SK-N-SH (cell line): ENCODE results near the gene HEBP1. TPM values are rescaled to one million over a fixed set of nuclear protein-coding genes. Genes with fewer than 3 reads are reported as not detected.

Experiments
- CTCF ChIA-PET: fragments of 300-600, 350-600 bp; formaldehyde crosslinking; extraction: SDS; loops from one replicate; lab custom pipeline; 2021; lab: Yijun Ruan, JAX
- POLR2A ChIA-PET: fragments of 350-600 bp; sonication (Branson Sonifier 250); formaldehyde crosslinking; extraction: SDS; loops from one replicate; lab custom pipeline; 2020; ENCODE audit warnings: antibody characterized with exemption, inconsistent platforms; lab: Yijun Ruan, JAX
- DNase-seq: peaks from one replicate; pipeline ENCODE4 v3.0.0; 2012
- H2AFZ ChIP-seq: fragments of 200-600 bp; sonication (generic); 2 replicates; pipeline ENCODE4 v1.8.1; 2016; ENCODE audit warnings: antibody characterized with exemption, mild to moderate bottlenecking, low read depth
- H3F3A ChIP-seq: fragments of 200-600 bp; sonication (generic); replicated peaks from 2 replicates; pipeline ENCODE3; 2016; ENCODE audit warnings: antibody characterized with exemption, mild to moderate bottlenecking; ENCODE audit not compliant: insufficient read depth
- H3K27ac ChIP-seq, 2 experiments: fragments of 200-500 bp in 1 of 2; fragments of 200-600 bp in 1 of 2; sonication (Bioruptor generic) in 1 of 2; sonication (generic), shearing (Covaris generic) in 1 of 2; 2 replicates each; pipeline versions ENCODE4 v1.5.1 to v1.6.1; 2014 to 2016; ENCODE audit warnings: low read depth in 2 of 2, inconsistent platforms in 1 of 2, low read length in 1 of 2, mild to moderate bottlenecking in 1 of 2, mixed read lengths in 1 of 2
- H3K27me3 ChIP-seq: fragments of 200-600 bp; sonication (generic), shearing (Covaris generic); 2 replicates; pipeline ENCODE4 v1.6.1; 2016; ENCODE audit warnings: mixed run types; ENCODE audit not compliant: insufficient read depth
- H3K36me3 ChIP-seq, 2 experiments: fragments of 200-500 bp in 1 of 2; fragments of 200-600 bp in 1 of 2; sonication (Bioruptor generic) in 1 of 2; sonication (generic) in 1 of 2; replicated peaks in 1 of 2; 2 replicates each; pipeline versions ENCODE3 to v1.5.1; 2014 to 2016; ENCODE audit warnings: low read length in 1 of 2, mild to moderate bottlenecking in 1 of 2; ENCODE audit not compliant: insufficient read depth in 2 of 2, control insufficient read depth in 1 of 2
- H3K4me1 ChIP-seq, 2 experiments: fragments of 200-500 bp in 1 of 2; fragments of 200-600 bp in 1 of 2; sonication (Bioruptor generic) in 1 of 2; sonication (generic), shearing (Covaris generic) in 1 of 2; 2 replicates each; pipeline versions ENCODE4 v1.5.1 to v1.6.1; 2014 to 2016; ENCODE audit warnings: low read depth in 1 of 2, low read length in 1 of 2, mixed run types in 1 of 2; ENCODE audit not compliant: insufficient read depth in 2 of 2, control insufficient read depth in 1 of 2
- H3K4me2 ChIP-seq: fragments of 200-600 bp; sonication (generic), shearing (Covaris generic); 2 replicates; pipeline ENCODE4 v1.6.1; 2017; ENCODE audit warnings: mixed run types
- H3K4me3 ChIP-seq, 2 experiments: fragments of 200-500 bp in 1 of 2; fragments of 200-600 bp in 1 of 2; sonication (Bioruptor generic) in 1 of 2; sonication (generic), shearing (Covaris generic) in 1 of 2; 2 replicates each; pipeline versions ENCODE4 v1.5.1 to v1.8.1; 2014 to 2016; ENCODE audit warnings: low read depth in 2 of 2, inconsistent platforms in 1 of 2, low read length in 1 of 2, mild to moderate bottlenecking in 1 of 2, mixed read lengths in 1 of 2, moderate library complexity in 1 of 2
- H3K79me2 ChIP-seq: fragments of 200-600 bp; sonication (generic); 2 replicates; pipeline ENCODE4 v1.8.1; 2017; ENCODE audit warnings: mild to moderate bottlenecking; ENCODE audit not compliant: insufficient read depth
- H3K9ac ChIP-seq: fragments of 200-600 bp; sonication (generic); 2 replicates; pipeline ENCODE4 v1.6.1; 2017; ENCODE audit warnings: mixed run types
- H3K9me2 ChIP-seq: fragments of 200-600 bp; sonication (generic); 2 replicates; pipeline ENCODE4 v1.6.1; 2017; ENCODE audit warnings: mixed run types
- H3K9me3 ChIP-seq: fragments of 200-600 bp; sonication (generic); 2 replicates; pipeline ENCODE4 v1.6.1; 2017; ENCODE audit warnings: mixed run types, mild to moderate bottlenecking, moderate library complexity
- H4K20me1 ChIP-seq: fragments of 200-600 bp; sonication (generic); 2 replicates; pipeline ENCODE4 v1.6.1; 2017; ENCODE audit warnings: mild to moderate bottlenecking, mixed run types; ENCODE audit not compliant: insufficient read depth
- ELF1 ChIP-seq: IDR thresholded peaks from 2 replicates; pipeline ENCODE4 v1.4.0; 2012
- EZH2phosphoT487 ChIP-seq: fragments of 200-600 bp; sonication (generic); IDR thresholded peaks from 2 replicates; pipeline ENCODE4 v1.6.1; 2017; ENCODE audit warnings: low read depth, mixed run types, mild to moderate bottlenecking, antibody characterized with exemption, moderate library complexity, borderline replicate concordance
- FOSL2 ChIP-seq: IDR thresholded peaks from 2 replicates; pipeline ENCODE4 v1.4.0; 2012; ENCODE audit warnings: low read depth, mild to moderate bottlenecking, moderate library complexity, borderline replicate concordance
- FOXJ3 ChIP-seq: sonication (generic); formaldehyde crosslinking; IDR thresholded peaks from 2 replicates; pipeline ENCODE4 v1.5.1; 2020; ENCODE audit warnings: mild to moderate bottlenecking, missing genetic modification reagents
- GABPA ChIP-seq: IDR thresholded peaks from 2 replicates; pipeline ENCODE4 v1.4.0; 2012; ENCODE audit warnings: low read depth, mild to moderate bottlenecking
- GATA2 ChIP-seq: sonication (generic); formaldehyde crosslinking; IDR thresholded peaks from 2 replicates; pipeline ENCODE4 v1.5.0; 2020; ENCODE audit warnings: mild to moderate bottlenecking, missing genetic modification reagents
- MEF2A ChIP-seq: IDR thresholded peaks from 2 replicates; pipeline ENCODE4 v1.4.0; 2012; ENCODE audit warnings: low read depth, borderline replicate concordance
- MXI1 ChIP-seq: IDR thresholded peaks from 2 replicates; pipeline ENCODE4 v1.6.1; 2012; ENCODE audit warnings: mild to moderate bottlenecking, low read depth, low read length, improper control_type of control experiment
- NFIC ChIP-seq: IDR thresholded peaks from 2 replicates; pipeline ENCODE4 v1.4.0; 2012; ENCODE audit warnings: borderline replicate concordance
- NRF1 ChIP-seq: IDR thresholded peaks from 2 replicates; pipeline ENCODE4 v1.6.1; 2012; ENCODE audit warnings: low read depth, mild to moderate bottlenecking, low read length
- POLR2AphosphoS5 ChIP-seq: IDR thresholded peaks from 2 replicates; pipeline ENCODE4 v1.6.1; 2012; ENCODE audit warnings: low read depth, low read length
- REST ChIP-seq: IDR thresholded peaks from 2 replicates; pipeline ENCODE4 v1.6.1; 2012; ENCODE audit warnings: mild to moderate bottlenecking, low read depth, low read length, moderate library complexity
- SIN3A ChIP-seq: IDR thresholded peaks from 2 replicates; pipeline ENCODE4 v1.6.1; 2012; ENCODE audit warnings: low read depth, mild to moderate bottlenecking, low read length, moderate library complexity, borderline replicate concordance
- SMC3 ChIP-seq: IDR thresholded peaks from 2 replicates; pipeline ENCODE4 v1.6.1; 2012; ENCODE audit warnings: low read depth, low read length, improper control_type of control experiment
- TCF12 ChIP-seq: IDR thresholded peaks from 2 replicates; pipeline ENCODE4 v1.4.0; 2012
- TEAD4 ChIP-seq: IDR thresholded peaks from 2 replicates; pipeline ENCODE4 v1.4.0; 2012; ENCODE audit warnings: mild to moderate bottlenecking, borderline replicate concordance; ENCODE audit not compliant: insufficient read depth
- USF1 ChIP-seq: IDR thresholded peaks from 2 replicates; pipeline ENCODE4 v1.4.0; 2012; ENCODE audit warnings: low read depth, borderline replicate concordance
- USF2 ChIP-seq: fragments of 150-350 bp; IDR thresholded peaks from 2 replicates; pipeline ENCODE4 v1.6.1; 2017; ENCODE audit warnings: antibody characterized with exemption, low read length, low read depth, borderline replicate concordance
- YY1 ChIP-seq: IDR thresholded peaks from 2 replicates; pipeline ENCODE4 v1.4.0; 2012; ENCODE audit warnings: low read depth, mild to moderate bottlenecking
- WGBS: methylation state at CpG from one replicate; pipeline ENCODE4 v1.1.6; 2017; ENCODE audit warnings: low lambda C conversion rate; 5-methylcytosine and 5-hydroxymethylcytosine counted together
- polyA plus RNA-seq, 3 experiments: library from polyadenylated mRNA; depleted of rRNA; stranded (reverse); fragments of >200 nt; gene quantifications; 2 replicates each; pipeline ENCODE4 v1.2.3, GENCODE V29; 2012

Gene HEBP1
- polyA plus RNA-seq, 1 of the 3 experiments (the other 2 are of a cell fraction) = 17.9 TPM

- Histone ChIP-seq H3K4me2 (no peak overlapping the region), H3K9me3 (no peaks in the 10 kb centered on the region), H3K9ac (no peak overlapping the region), H4K20me1 (no peaks in the 10 kb centered on the region), H3K4me1 (no peaks in the 10 kb centered on the region), H3K27me3 (no peaks in the 10 kb centered on the region), H3K4me3 (no peak overlapping the region), H3K9me2 (no peaks in the 10 kb centered on the region), H3K27ac (no peak overlapping the region), H2AFZ (no peak overlapping the region), H3K36me3 (peaks cover 0 to 6% of the 10 kb centered on the region in 2 experiments), H3F3A (no peaks in the 10 kb centered on the region), H3K79me2 (no peaks in the 10 kb centered on the region)
- WGBS = 79% methylated on average over 4 of the region's 4 CpGs
- ChIA-PET POLR2A (no interaction called here), CTCF (interaction anchor here (1.6 kb wide), 1 partner anchor 278 kb away, joined by 3 read pairs; no protein-coding TSS in a partner anchor)
- no peak for DNase-seq
- no peak for TF ChIP-seq NRF1
- no peak for TF ChIP-seq YY1
- TF ChIP-seq MEF2A = no peak
- TF ChIP-seq EZH2phosphoT487 = no peak
- no peak for TF ChIP-seq USF1
Measured at GRCh38 chr12:12933742-12934141, 66.3 kb downstream of the HEBP1 start.

GRCh38 chr12:12930633-12931219 lies 69.3 kb downstream of the HEBP1 start:
- Histone ChIP-seq H3K27ac (no peak overlapping the region), H4K20me1 (no peaks in the 10 kb centered on the region), H3K9ac (no peak overlapping the region), H3K27me3 (no peaks in the 10 kb centered on the region), H3K4me3 (no peak overlapping the region), H3K4me2 (no peak overlapping the region), H2AFZ (no peak overlapping the region), H3K9me2 (no peaks in the 10 kb centered on the region), H3K79me2 (no peaks in the 10 kb centered on the region), H3K9me3 (no peaks in the 10 kb centered on the region), H3K36me3 (peaks cover 0 to 6% of the 10 kb centered on the region in 2 experiments), H3F3A (no peaks in the 10 kb centered on the region), H3K4me1 (peaks cover 0 to 4% of the 10 kb centered on the region in 2 experiments; a peak in 1 of 4 replicates)
- DNase-seq = no peak
- POLR2A ChIA-PET = no interaction called here
- TF ChIP-seq TCF12 (no peak), GABPA (no peak), SIN3A (no peak), EZH2phosphoT487 (no peak), MXI1 (no peak), REST (no peak), YY1 (no peak), TEAD4 (no peak), POLR2AphosphoS5 (no peak), FOXJ3 (CRISPR knock-in tag) (no peak), SMC3 (no peak), USF1 (no peak), USF2 (no peak), GATA2 (no peak), ELF1 (no peak), NFIC (no peak), MEF2A (no peak), FOSL2 (no peak)
- CTCF ChIA-PET = interaction anchor here (0.6 to 3.1 kb wide), 4 partner anchors 14 to 281 kb away, joined by 3 to 9 read pairs (median 4); no protein-coding TSS in a partner anchor
- WGBS = 100% methylated on average over 2 of the region's 2 CpGs
